ENCODE data around the gene CORO6. TPM values are rescaled to one million over a fixed set of nuclear protein-coding genes. Genes with fewer than 3 reads are reported as not detected.
A peak's percentile ranks its signal among the peaks of the same experiment; 100 is the strongest.

CORO6 gene
- total and polyA plus RNA-seq, 2 donors (not counting 1 experiment from before 2014, with no cell fraction given), result 1.4 to 4.0 TPM

- Histone ChIP-seq H3K79me2 (ENCODE audit: control insufficient read depth, insufficient read depth, low read length) (peaks cover 48% of the 10 kb centered on the region), H3K4me1 (ENCODE audit: control insufficient read depth in 2 of 2, insufficient read depth in 2 of 2, low read length in 2 of 2) (peaks cover 62 to 75% of the 10 kb centered on the region in 2 donors), H4K20me1 (ENCODE audit: control insufficient read depth, insufficient read depth, low read length, poor library complexity, severe bottlenecking) (peaks cover 27% of the 10 kb centered on the region), H2AFZ (ENCODE audit: insufficient read depth, low read depth, low read length, poor library complexity, severe bottlenecking) (peak within 1 kb of the TSS; percentile 99), H3K9me3 (ENCODE audit: control extremely low read depth in 1 of 3, control insufficient read depth in 2 of 3, insufficient read depth in 1 of 3, low read length in 2 of 3) (peaks cover 0 to 2% (median 0%) of the 10 kb centered on the region in 3 donors), H3K9ac (ENCODE audit: low read length) (peak within 1 kb of the TSS; percentile 85), H3K4me2 (replicated peaks; ENCODE audit: low read depth, low read length, poor library complexity, severe bottlenecking) (peak within 1 kb of the TSS; percentile 99), H3K27ac (ENCODE audit: low read length in 2 of 2) (peak within 1 kb of the TSS; percentile 46 to 51), H3K36me3 (replicated peaks in 1 of 2; ENCODE audit: control extremely low read depth in 1 of 2, control insufficient read depth in 1 of 2, extremely low read depth in 1 of 2, insufficient read depth in 2 of 2, low read length in 1 of 2) (no peaks in the 10 kb centered on the region), H3K27me3 (replicated peaks in 1 of 4; ENCODE audit: control extremely low read depth in 1 of 4, control insufficient read depth in 3 of 4, insufficient read depth in 4 of 4, low read length in 3 of 4) (peaks cover 0 to 7% (median 2%) of the 10 kb centered on the region in 4 experiments), H3K4me3 (ENCODE audit: control extremely low read depth in 1 of 5, extremely low read depth in 1 of 5, insufficient read depth in 1 of 5, low read depth in 2 of 5, low read length in 4 of 5) (peak within 1 kb of the TSS; percentile 58 to 96 (median 69))
- intact Hi-C loops (cut with micrococcal nuclease), result loop anchor here (1.0 to 5.0 kb wide), 4 partner anchors 21 to 527 kb away; partner anchors contain the start of genes NSRP1 and TP53I13
- H3K9me3 Mint-ChIP-seq (ENCODE audit: insufficient read depth), result no peaks in the 10 kb centered on the region
- DNase-seq (peak; percentile 90), ATAC-seq (ENCODE audit: low read depth) (peak; percentile 82)
- POLR2A ChIA-PET, result no interaction called here
- TF ChIP-seq CTCF (IDR thresholded peaks at IDR 0.05) (no peak), EZH2 (IDR thresholded peaks at IDR 0.05; ENCODE audit: borderline replicate concordance, insufficient read depth, low read depth, low read length, poor library complexity, severe bottlenecking) (no peak)
- peaks cover 69% of the 10 kb centered on the region for H3K4me1 Mint-ChIP-seq
- peak within 1 kb of the TSS; percentile 91 for H3K4me3 Mint-ChIP-seq
- no peaks in the 10 kb centered on the region for H3K27me3 Mint-ChIP-seq
- CTCF ChIA-PET, result interaction anchor here (3.2 to 24.3 kb wide), 4 partner anchors 11 to 28 kb away, joined by 21 to 336 read pairs (median 110); partner anchors contain the start of gene ABHD15
- H3K27ac Mint-ChIP-seq, result peak within 1 kb of the TSS; percentile 94
- WGBS (ENCODE audit: insufficient coverage), result 2% methylated on average over 55 of the region's 70 CpGs
Measured at GRCh38 chr17:29589524-29590410, 32.9 kb downstream of the CORO6 start, which contains the start of gene GIT1. Gene GIT1, minus strand, starts transcription at chr17:29589648. Its CDS starts 270 bp downstream, at chr17:29589378.
